KMS-11 (cell line): Measurements from ENCODE around the gene APLN.

Source experiments
- H2AFZ ChIP-seq: fragments of 200-600 bp; sonication (generic); 2 replicates; pipeline ENCODE4 v1.6.1; 2016; ENCODE audit warnings: antibody characterized with exemption, mixed run types, low read depth
- H3K27ac ChIP-seq: fragments of 200-600 bp; sonication (generic); 2 replicates; pipeline ENCODE4 v1.6.1; 2016; ENCODE audit warnings: mild to moderate bottlenecking, mixed run types
- H3K27me3 ChIP-seq: fragments of 200-600 bp; sonication (generic); 2 replicates; pipeline ENCODE4 v1.6.1; 2017; ENCODE audit warnings: mild to moderate bottlenecking, low read depth, mixed run types, moderate library complexity; ENCODE audit not compliant: insufficient read depth
- H3K36me3 ChIP-seq: fragments of 200-600 bp; sonication (generic); 2 replicates; pipeline ENCODE4 v1.6.1; 2017; ENCODE audit warnings: mild to moderate bottlenecking, mixed run types; ENCODE audit not compliant: insufficient read depth
- H3K4me1 ChIP-seq: fragments of 200-600 bp; sonication (generic); 2 replicates; pipeline ENCODE4 v1.6.1; 2016; ENCODE audit warnings: mild to moderate bottlenecking, low read depth, mixed run types; ENCODE audit not compliant: poor library complexity, severe bottlenecking
- H3K4me2 ChIP-seq: fragments of 200-600 bp; sonication (generic); 2 replicates; pipeline ENCODE4 v1.7.0; 2016; ENCODE audit warnings: mild to moderate bottlenecking, mixed run types
- H3K4me3 ChIP-seq: fragments of 200-600 bp; sonication (generic); IDR thresholded peaks from 2 replicates; pipeline ENCODE4 v1.6.1; 2017; ENCODE audit warnings: low read depth, low read length, mixed read lengths; ENCODE audit not compliant: insufficient read depth
- H3K79me2 ChIP-seq: fragments of 200-600 bp; sonication (generic); 2 replicates; pipeline ENCODE4 v1.6.1; 2016; ENCODE audit warnings: low read depth, mixed run types; ENCODE audit not compliant: insufficient read depth
- H3K9ac ChIP-seq: fragments of 200-600 bp; sonication (generic); 2 replicates; pipeline ENCODE4 v1.6.1; 2016; ENCODE audit warnings: mild to moderate bottlenecking, mixed run types
- H4K20me1 ChIP-seq: fragments of 200-600 bp; sonication (generic); 2 replicates; pipeline ENCODE4 v1.6.1; 2016; ENCODE audit warnings: mild to moderate bottlenecking, mixed run types; ENCODE audit not compliant: insufficient read depth
- TF ChIP-seq, protein P1 (sequence below): fragments of 200-600 bp; sonication (generic); conservative IDR thresholded peaks from 2 replicates; pipeline ENCODE4 v1.6.1; 2017; ENCODE audit warnings: low read depth, mild to moderate bottlenecking, antibody characterized with exemption, low read length, moderate library complexity, mixed read lengths

The APLN gene

GRCh38 chrX:129698150-129698549 is 43.4 kb upstream of the APLN start:
- H4K20me1 ChIP-seq, result no peaks in the 10 kb centered on the region
- H3K27ac ChIP-seq, result no peak overlapping the region
- H3K4me2 ChIP-seq, result no peak overlapping the region

DNA sequence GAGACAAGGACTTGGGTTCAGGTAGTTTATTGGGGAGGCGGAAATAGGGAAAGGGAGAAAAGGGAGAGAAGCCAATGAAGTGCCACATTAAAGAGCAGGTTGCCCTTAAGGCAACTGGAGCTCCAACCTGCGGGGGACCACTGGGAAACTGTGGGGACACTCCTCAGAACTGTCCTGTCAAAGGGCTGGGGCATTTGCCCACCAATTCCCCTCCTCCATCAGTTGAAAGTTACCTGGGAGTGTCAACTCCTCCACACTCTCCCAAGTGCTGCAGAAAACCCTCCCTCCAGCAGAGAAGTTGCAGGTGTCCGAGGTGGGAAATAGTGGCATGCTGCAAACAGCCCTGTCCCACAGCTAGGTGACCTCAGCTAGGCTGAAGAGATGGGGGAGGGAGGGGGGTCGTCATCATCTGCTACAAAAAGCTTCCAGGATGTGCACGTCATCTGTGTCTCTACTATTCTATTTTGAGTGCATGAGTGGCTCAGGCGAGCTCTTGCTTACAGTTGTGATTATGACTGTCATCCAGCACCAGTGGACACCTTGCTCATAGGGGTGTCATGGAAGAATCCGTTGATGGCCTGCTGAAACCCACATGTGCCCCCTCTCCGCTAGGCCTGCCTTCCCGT is 42.6 kb upstream of the APLN start:
- no peaks in the 10 kb centered on the region for H3K36me3 ChIP-seq
- no peak overlapping the region for H3K9ac ChIP-seq
- H3K4me1 ChIP-seq, result no peaks in the 10 kb centered on the region
- H3K79me2 ChIP-seq, result no peaks in the 10 kb centered on the region
- no peak overlapping the region for H3K4me3 ChIP-seq
- H2AFZ ChIP-seq, result no peak overlapping the region
- TF ChIP-seq, protein P1, sequence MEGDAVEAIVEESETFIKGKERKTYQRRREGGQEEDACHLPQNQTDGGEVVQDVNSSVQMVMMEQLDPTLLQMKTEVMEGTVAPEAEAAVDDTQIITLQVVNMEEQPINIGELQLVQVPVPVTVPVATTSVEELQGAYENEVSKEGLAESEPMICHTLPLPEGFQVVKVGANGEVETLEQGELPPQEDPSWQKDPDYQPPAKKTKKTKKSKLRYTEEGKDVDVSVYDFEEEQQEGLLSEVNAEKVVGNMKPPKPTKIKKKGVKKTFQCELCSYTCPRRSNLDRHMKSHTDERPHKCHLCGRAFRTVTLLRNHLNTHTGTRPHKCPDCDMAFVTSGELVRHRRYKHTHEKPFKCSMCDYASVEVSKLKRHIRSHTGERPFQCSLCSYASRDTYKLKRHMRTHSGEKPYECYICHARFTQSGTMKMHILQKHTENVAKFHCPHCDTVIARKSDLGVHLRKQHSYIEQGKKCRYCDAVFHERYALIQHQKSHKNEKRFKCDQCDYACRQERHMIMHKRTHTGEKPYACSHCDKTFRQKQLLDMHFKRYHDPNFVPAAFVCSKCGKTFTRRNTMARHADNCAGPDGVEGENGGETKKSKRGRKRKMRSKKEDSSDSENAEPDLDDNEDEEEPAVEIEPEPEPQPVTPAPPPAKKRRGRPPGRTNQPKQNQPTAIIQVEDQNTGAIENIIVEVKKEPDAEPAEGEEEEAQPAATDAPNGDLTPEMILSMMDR, result no peak
- no peaks in the 10 kb centered on the region for H4K20me1 ChIP-seq
- H3K27me3 ChIP-seq, result no peaks in the 10 kb centered on the region
- no peak overlapping the region for H3K27ac ChIP-seq
- H3K4me2 ChIP-seq, result no peak overlapping the region

More at GRCh38 chrX:129698150-129698549, 43.4 kb upstream of the APLN start:
- Histone ChIP-seq H3K9ac (no peak overlapping the region), H3K27me3 (no peaks in the 10 kb centered on the region), H3K36me3 (no peaks in the 10 kb centered on the region), H3K79me2 (no peaks in the 10 kb centered on the region), H3K4me1 (no peaks in the 10 kb centered on the region), H3K4me3 (no peak overlapping the region), H2AFZ (no peak overlapping the region)
- TF ChIP-seq, protein P1, result no peak

DNA sequence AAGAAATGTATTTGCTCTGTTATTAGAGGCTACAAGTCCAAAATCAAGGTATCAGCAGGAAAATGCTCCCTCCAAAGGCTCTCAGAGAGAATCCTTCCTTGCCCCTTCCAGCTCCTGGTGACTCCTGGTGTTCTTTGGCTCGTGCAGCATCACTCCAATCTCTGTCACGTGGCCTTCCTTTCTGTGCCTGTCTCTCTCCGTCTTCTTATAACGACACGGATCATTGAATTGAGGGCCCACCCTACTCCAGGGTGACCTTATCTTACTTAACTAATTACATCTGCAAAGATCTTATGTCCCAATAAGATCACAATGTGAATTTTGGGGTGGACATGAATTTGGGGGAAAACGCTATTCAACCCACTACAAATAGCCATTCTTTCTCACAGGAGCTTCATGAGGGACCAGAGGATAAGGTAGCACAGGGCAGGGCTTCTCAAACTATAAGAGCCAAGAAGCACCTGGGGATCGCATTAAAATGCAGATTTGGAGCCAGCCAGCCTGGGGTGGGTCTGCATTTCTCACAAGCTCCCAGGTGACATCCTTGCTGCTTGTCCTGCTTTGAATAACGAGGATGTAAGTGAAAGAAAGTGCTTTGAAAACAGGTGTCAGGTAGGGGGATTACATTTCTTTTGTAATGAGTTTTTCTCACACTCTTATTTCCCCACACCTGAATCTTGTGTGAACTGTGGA is 41.9 kb upstream of the APLN start:
- Histone ChIP-seq H3K27me3 (no peaks in the 10 kb centered on the region), H4K20me1 (no peaks in the 10 kb centered on the region), H3K4me3 (no peak overlapping the region), H2AFZ (no peak overlapping the region), H3K27ac (no peak overlapping the region), H3K9ac (no peak overlapping the region), H3K79me2 (no peaks in the 10 kb centered on the region), H3K4me2 (no peak overlapping the region), H3K4me1 (no peaks in the 10 kb centered on the region), H3K36me3 (no peaks in the 10 kb centered on the region)
- TF ChIP-seq, protein P1, result no peak

DNA sequence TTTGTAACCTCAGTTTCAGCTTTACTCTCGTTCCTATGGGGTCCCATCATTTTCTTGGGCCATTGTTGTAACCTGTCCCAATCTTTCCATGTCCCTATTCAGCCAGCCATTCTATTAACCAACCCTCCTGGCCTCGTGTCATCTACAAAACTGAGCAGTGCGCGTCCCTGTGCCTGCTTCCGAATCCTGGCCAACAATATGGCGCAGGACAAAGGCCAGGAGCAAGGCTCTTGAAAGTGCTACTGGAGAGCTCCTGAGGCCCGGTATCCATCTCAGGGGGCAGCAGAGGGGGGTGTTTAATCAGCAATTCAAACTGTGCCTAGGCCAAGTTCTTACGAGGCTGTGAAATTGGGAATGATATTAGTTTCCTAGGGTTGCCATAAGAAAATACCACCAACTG is 41.2 kb upstream of the APLN start:
- no peak overlapping the region for H2AFZ ChIP-seq
- H3K4me2 ChIP-seq, result no peak overlapping the region
- H3K27me3 ChIP-seq, result no peaks in the 10 kb centered on the region
- no peaks in the 10 kb centered on the region for H3K79me2 ChIP-seq
- no peak overlapping the region for H3K27ac ChIP-seq
- TF ChIP-seq, protein P1, result no peak
- no peaks in the 10 kb centered on the region for H3K36me3 ChIP-seq
- no peak overlapping the region for H3K4me3 ChIP-seq
- H4K20me1 ChIP-seq, result no peaks in the 10 kb centered on the region
- H3K4me1 ChIP-seq, result no peaks in the 10 kb centered on the region
- no peak overlapping the region for H3K9ac ChIP-seq
